HuH-7 (cell line): ENCODE results near the gene STIM1.
A peak's percentile ranks its signal among the peaks of the same experiment; 100 is the strongest.
"Not testable (repeated sequence)": the region's sequence is repeated elsewhere in the genome, so short reads cannot be mapped to it uniquely, and the experiment has no call there.

Experiments used
- DNase-seq: peaks from one replicate; pipeline ENCODE4 v3.0.0; 2011; ENCODE audit warnings: low spot score

STIM1 gene

GRCh38 chr11:3885855-3886254, 30.4 kb downstream of the STIM1 start:
- DNase-seq = no peak

- peak; percentile 48 for DNase-seq
Measured at GRCh38 chr11:3886985-3887384, 31.5 kb downstream of the STIM1 start.

- no peak for DNase-seq
Measured at GRCh38 chr11:3888876-3889275, 33.4 kb downstream of the STIM1 start.

- no peak for DNase-seq
Measured at GRCh38 chr11:3890014-3890413, 34.5 kb downstream of the STIM1 start.

GRCh38 chr11:3890806-3891205, 35.3 kb downstream of the STIM1 start:
- DNase-seq = no peak

GRCh38 chr11:3891751-3892150, 36.3 kb downstream of the STIM1 start:
- no peak for DNase-seq

- DNase-seq = no peak
Measured at GRCh38 chr11:3892156-3892555, 36.7 kb downstream of the STIM1 start.

GRCh38 chr11:3893311-3893710, 37.8 kb downstream of the STIM1 start:
- DNase-seq = no peak

GRCh38 chr11:3894128-3894731, 38.8 kb downstream of the STIM1 start:
- no peak for DNase-seq

GRCh38 chr11:3896644-3897043, 41.2 kb downstream of the STIM1 start:
- no peak for DNase-seq

- DNase-seq = not testable (repeated sequence)
Measured at GRCh38 chr11:3900230-3900629, 44.8 kb downstream of the STIM1 start.

- DNase-seq = no peak
Measured at GRCh38 chr11:3901249-3902025, 46.0 kb downstream of the STIM1 start.

- no peak for DNase-seq
Measured at GRCh38 chr11:3902441-3902840, 47.0 kb downstream of the STIM1 start.

GRCh38 chr11:3903207-3903896, 47.9 kb downstream of the STIM1 start:
- DNase-seq = no peak

GRCh38 chr11:3904228-3904627, 48.8 kb downstream of the STIM1 start:
- DNase-seq = no peak

- DNase-seq = peak; percentile 68
Measured at GRCh38 chr11:3905080-3905953, 49.9 kb downstream of the STIM1 start.

- DNase-seq = no peak
Measured at GRCh38 chr11:3906166-3906565, 50.7 kb downstream of the STIM1 start.

- DNase-seq = no peak
Measured at GRCh38 chr11:3907590-3907989, 52.1 kb downstream of the STIM1 start.

- no peak for DNase-seq
Measured at GRCh38 chr11:3909901-3910300, 54.4 kb downstream of the STIM1 start.

- DNase-seq = no peak
Measured at GRCh38 chr11:3911908-3912505, 56.5 kb downstream of the STIM1 start.

- DNase-seq = no peak
Measured at GRCh38 chr11:3913921-3914320, 58.5 kb downstream of the STIM1 start.

- DNase-seq = no peak
Measured at GRCh38 chr11:3914805-3915204, 59.3 kb downstream of the STIM1 start.
